ENCODE data around the gene ELF2.

ELF2 gene

GRCh38 chr4:139084804-139085093, 92.3 kb downstream of the ELF2 start:
- Histone ChIP-seq H3K4me3 (ENCODE audit: severe bottlenecking) (peak overlapping the region; percentile 90), H3K4me1 (ENCODE audit: insufficient read depth, poor library complexity, severe bottlenecking) (peaks cover 20% of the 10 kb centered on the region), H3K27ac (ENCODE audit: poor library complexity, severe bottlenecking) (peak overlapping the region; percentile 96), H3K27me3 (ENCODE audit: insufficient read depth, poor library complexity, severe bottlenecking) (no peaks in the 10 kb centered on the region), H3K9me3 (ENCODE audit: severe bottlenecking) (no peaks in the 10 kb centered on the region), H3K36me3 (ENCODE audit: low read depth) (no peaks in the 10 kb centered on the region; the same call in 1 of the 2 replicates)
- ATAC-seq (ENCODE audit: low read depth) = no peak
- DNase-seq (ENCODE audit: low spot score) = no peak
- no peak for TF ChIP-seq CTCF (IDR thresholded peaks at IDR 0.05; ENCODE audit: poor library complexity, severe bottlenecking)

DNA sequence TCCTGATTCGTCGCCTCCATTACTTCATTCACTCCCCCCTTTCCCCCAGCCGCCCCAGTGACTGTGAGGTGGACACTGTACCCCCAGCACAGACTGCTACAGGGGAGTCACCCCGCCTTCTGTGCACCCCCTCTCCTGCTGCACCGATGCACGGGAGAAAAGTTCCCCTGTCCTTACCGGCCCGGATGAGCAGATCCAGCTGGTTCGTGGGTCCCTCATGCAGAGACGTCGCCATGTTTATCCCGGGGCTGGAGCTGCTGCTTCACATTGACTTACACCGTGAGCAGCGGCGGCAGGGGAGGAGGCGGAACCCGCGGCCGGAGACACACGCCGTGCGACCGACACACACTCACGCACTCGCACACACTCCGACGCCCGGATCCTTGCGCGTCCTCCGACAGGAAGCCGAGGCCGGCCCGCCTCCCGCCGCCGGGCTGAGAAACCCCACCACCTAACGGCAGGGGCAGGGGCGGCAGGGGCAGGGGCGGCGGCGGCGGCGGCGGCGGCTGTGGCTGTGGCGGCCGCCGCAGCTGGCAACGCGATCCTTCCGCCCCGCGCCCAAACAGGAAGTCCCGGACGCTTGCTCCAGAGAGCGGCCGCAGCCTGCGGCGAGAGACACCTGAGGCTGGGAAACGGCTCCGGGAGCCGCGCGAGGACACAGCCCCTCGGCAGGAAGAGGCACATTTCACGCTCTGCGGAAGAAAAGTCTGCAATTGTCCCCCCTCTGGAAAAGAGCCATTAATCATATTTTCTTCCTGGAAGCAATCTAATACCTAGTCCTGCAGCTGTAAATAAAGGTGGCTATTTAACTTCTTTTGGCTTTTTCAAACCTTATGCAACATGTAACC, 92.8 kb downstream of the ELF2 start:
- H3K27ac ChIP-seq (ENCODE audit: poor library complexity, severe bottlenecking) = peak overlapping the region; percentile 96
- H3K27me3 ChIP-seq (ENCODE audit: insufficient read depth, poor library complexity, severe bottlenecking) = no peaks in the 10 kb centered on the region
- TF ChIP-seq CTCF (IDR thresholded peaks at IDR 0.05; ENCODE audit: poor library complexity, severe bottlenecking) = no peak
- peak overlapping the region; percentile 90 for H3K4me3 ChIP-seq (ENCODE audit: severe bottlenecking)
- DNase-seq (ENCODE audit: low spot score) (peak; percentile 94), ATAC-seq (ENCODE audit: low read depth) (peak; percentile 67)
- H3K36me3 ChIP-seq (ENCODE audit: low read depth) = no peaks in the 10 kb centered on the region; the same call in 1 of the 2 replicates
- peaks cover 20% of the 10 kb centered on the region for H3K4me1 ChIP-seq (ENCODE audit: insufficient read depth, poor library complexity, severe bottlenecking)
- H3K9me3 ChIP-seq (ENCODE audit: severe bottlenecking) = no peaks in the 10 kb centered on the region

- TF ChIP-seq CTCF (IDR thresholded peaks at IDR 0.05; ENCODE audit: poor library complexity, severe bottlenecking) = no peak
- Histone ChIP-seq H3K4me1 (ENCODE audit: insufficient read depth, poor library complexity, severe bottlenecking) (peaks cover 20% of the 10 kb centered on the region), H3K27me3 (ENCODE audit: insufficient read depth, poor library complexity, severe bottlenecking) (no peaks in the 10 kb centered on the region), H3K27ac (ENCODE audit: poor library complexity, severe bottlenecking) (peak overlapping the region; percentile 96), H3K9me3 (ENCODE audit: severe bottlenecking) (no peaks in the 10 kb centered on the region), H3K36me3 (ENCODE audit: low read depth) (no peaks in the 10 kb centered on the region; the same call in 1 of the 2 replicates), H3K4me3 (ENCODE audit: severe bottlenecking) (peak overlapping the region; percentile 90)
- DNase-seq (ENCODE audit: low spot score) (no peak), ATAC-seq (ENCODE audit: low read depth) (peak; percentile 33)
Measured at GRCh38 chr4:139083607-139083955, 93.4 kb downstream of the ELF2 start.

DNA sequence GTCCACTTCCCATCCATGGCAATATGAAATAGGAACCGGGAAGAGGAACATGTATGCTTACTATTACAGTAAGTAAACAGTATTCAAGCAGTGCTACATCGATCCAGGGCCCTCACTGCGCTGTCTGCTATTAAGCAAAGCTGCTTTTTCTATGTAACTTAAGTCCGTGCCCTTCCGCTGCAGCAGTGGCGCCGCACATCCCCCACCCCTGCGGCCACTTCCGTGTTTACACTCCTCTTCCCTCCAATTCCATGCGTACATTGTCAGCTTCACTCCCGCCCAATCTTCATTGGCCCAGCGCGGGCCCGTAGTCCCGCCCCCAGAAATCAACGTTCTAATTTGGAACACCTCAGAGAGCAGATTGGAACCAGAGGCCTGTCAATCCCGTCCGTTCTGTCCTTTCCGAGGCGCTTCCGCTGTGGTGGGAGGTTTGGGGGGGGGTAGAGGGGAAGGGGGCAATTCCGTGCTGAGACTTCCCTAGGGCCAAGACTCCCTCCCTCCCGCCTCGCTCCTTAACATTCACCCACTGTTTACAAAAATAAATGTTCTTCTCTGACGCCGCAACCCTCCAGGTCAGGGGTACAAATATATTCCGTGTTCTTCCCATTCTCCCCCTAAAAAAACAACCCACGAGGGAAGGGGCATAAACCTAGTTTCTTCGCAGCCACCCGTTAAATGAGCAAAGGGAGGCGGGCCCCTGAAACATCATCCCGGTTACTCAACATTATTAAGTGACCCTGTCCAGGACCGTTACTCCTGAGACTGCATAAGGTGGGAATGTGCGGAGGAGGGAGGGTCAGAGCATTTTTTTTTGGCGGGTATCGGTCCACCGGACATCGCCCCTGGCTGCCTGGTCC, 94.0 kb downstream of the ELF2 start:
- peak; percentile 92 for DNase-seq (ENCODE audit: low spot score)
- Histone ChIP-seq H3K4me1 (ENCODE audit: insufficient read depth, poor library complexity, severe bottlenecking) (peaks cover 20% of the 10 kb centered on the region), H3K36me3 (ENCODE audit: low read depth) (no peaks in the 10 kb centered on the region; the same call in 1 of the 2 replicates), H3K27ac (ENCODE audit: poor library complexity, severe bottlenecking) (peak overlapping the region; percentile 96), H3K27me3 (ENCODE audit: insufficient read depth, poor library complexity, severe bottlenecking) (no peaks in the 10 kb centered on the region), H3K9me3 (ENCODE audit: severe bottlenecking) (no peaks in the 10 kb centered on the region), H3K4me3 (ENCODE audit: severe bottlenecking) (peak overlapping the region; percentile 90)
- ATAC-seq (ENCODE audit: low read depth) = peak; percentile 88
- no peak for TF ChIP-seq CTCF (IDR thresholded peaks at IDR 0.05; ENCODE audit: poor library complexity, severe bottlenecking)
